Caco-2 (cell line): ENCODE data around the gene GGCX. TPM values are rescaled to one million over a fixed set of nuclear protein-coding genes. Genes with fewer than 3 reads are reported as not detected.

Experiments
- BruUV-seq: library from RNA; stranded (reverse); fragments of 400-500 nt; replicated peaks from 2 replicates; lab custom pipeline; 2021; lab: Mats Ljungman, UMichigan
- CTCF ChIA-PET: fragments of 300-600 bp; sonication (Branson Sonifier 250); formaldehyde crosslinking; loops from one replicate; lab custom pipeline; 2022; ENCODE audit warnings: antibody characterized with exemption; lab: Charles Lee
- POLR2A ChIA-PET: fragments of 300-600 bp; sonication (Branson Sonifier 250); formaldehyde crosslinking; loops from one replicate; lab custom pipeline; 2022; ENCODE audit warnings: antibody characterized with exemption; lab: Charles Lee
- DNase-seq, 2 experiments: peaks; one replicate each; pipeline versions ENCODE4 v3.0.0 to v3.0.0-alpha.2; 2020 to 2022
- H3K27me3 ChIP-seq: replicated peaks from 2 replicates; pipeline ENCODE4 v1.6.0; 2011; ENCODE audit warnings: low read length; ENCODE audit not compliant: control insufficient read depth, insufficient read depth
- H3K36me3 ChIP-seq: 2 replicates; pipeline ENCODE4 v1.5.1; 2011; ENCODE audit warnings: low read length; ENCODE audit not compliant: control insufficient read depth, insufficient read depth
- H3K4me1 ChIP-seq: fragments of 250-450 bp; sonication (Bioruptor Pico); 2 replicates; pipeline ENCODE4 v1.5.1; 2020; ENCODE audit warnings: mild to moderate bottlenecking
- H3K4me3 ChIP-seq: 2 replicates; pipeline ENCODE4 v1.5.1; 2011; ENCODE audit warnings: low read depth, mild to moderate bottlenecking, control low read depth, low read length
- H3K9me3 ChIP-seq: fragments of 250-450 bp; sonication (Bioruptor Pico); 2 replicates; pipeline ENCODE4 v1.5.1; 2020; ENCODE audit warnings: mild to moderate bottlenecking, moderate library complexity
- H3K27ac Mint-ChIP-seq: one replicate; pipeline ENCODE4 v1.8.0; 2022; ENCODE audit warnings: mixed read lengths; ENCODE audit not compliant: unreplicated experiment
- H3K27me3 Mint-ChIP-seq: one replicate; pipeline ENCODE4 v1.8.0; 2022; ENCODE audit warnings: mixed read lengths; ENCODE audit not compliant: insufficient read depth, unreplicated experiment
- H3K36me3 Mint-ChIP-seq: one replicate; pipeline ENCODE4 v1.8.0; 2022; ENCODE audit warnings: mild to moderate bottlenecking, mixed read lengths; ENCODE audit not compliant: insufficient read depth, unreplicated experiment
- H3K4me1 Mint-ChIP-seq: one replicate; pipeline ENCODE4 v1.8.0; 2022; ENCODE audit warnings: low read depth, mixed read lengths; ENCODE audit not compliant: unreplicated experiment
- H3K4me3 Mint-ChIP-seq: one replicate; pipeline ENCODE4 v1.8.0; 2022; ENCODE audit warnings: mild to moderate bottlenecking, moderate library complexity, mixed read lengths; ENCODE audit not compliant: unreplicated experiment
- H3K9me3 Mint-ChIP-seq: one replicate; pipeline ENCODE4 v1.8.0; 2022; ENCODE audit warnings: mixed read lengths; ENCODE audit not compliant: unreplicated experiment
- CTCF ChIP-seq, 2 experiments: fragments of 200-600 bp in 1 of 2; IDR thresholded peaks; 1 replicate in 1 of 2; 2 replicates in 1 of 2; pipeline versions ENCODE4 v1.5.1 to v1.8.0; 2011 to 2022; ENCODE audit warnings: antibody characterized with exemption in 1 of 2, control low read depth in 1 of 2, inconsistent platforms in 1 of 2, low read depth in 1 of 2, low read length in 1 of 2, mild to moderate bottlenecking in 1 of 2, moderate library complexity in 1 of 2; ENCODE audit not compliant: insufficient read depth in 1 of 2, severe bottlenecking in 1 of 2, unreplicated experiment in 1 of 2
- intact Hi-C: fragments of 100-400 bp; cut with micrococcal nuclease; formaldehyde crosslinking; loops from one replicate; pipeline ENCODE4 v1.10.0; 2022; ENCODE audit not compliant: unreplicated experiment
- total RNA-seq: library from RNA; stranded (reverse); gene quantifications from 2 replicates; pipeline ENCODE4 v1.2.3, GENCODE V29; 2022

Gene GGCX
- total RNA-seq, 1 experiment from 2014 or later, result 96.8 TPM

- no peak for DNase-seq
- H3K9me3 ChIP-seq, result no peaks in the 10 kb centered on the region
- POLR2A ChIA-PET, result no interaction called here
- no peak overlapping the region for H3K4me3 Mint-ChIP-seq
- no peak overlapping the region for H3K4me3 ChIP-seq
- CTCF ChIA-PET, result interaction anchor here (2.0 kb wide), 1 partner anchor 33 kb away, joined by 5 read pairs; the partner anchor contains the start of gene MAT2A
- peaks cover 7% of the 10 kb centered on the region for H3K9me3 Mint-ChIP-seq
- no TSS peak for BruUV-seq
- H3K36me3 ChIP-seq, result no peaks in the 10 kb centered on the region; the same call in 1 of the 2 replicates
- no peaks in the 10 kb centered on the region for H3K27me3 Mint-ChIP-seq
- no peak for TF ChIP-seq CTCF (IDR thresholded peaks at IDR 0.05; ENCODE audit: insufficient read depth in 1 of 2, low read depth in 1 of 2, low read length in 1 of 2, severe bottlenecking in 1 of 2, unreplicated experiment in 1 of 2)
- intact Hi-C loops, result no loop called here
- no peaks in the 10 kb centered on the region for H3K4me1 Mint-ChIP-seq
- no peaks in the 10 kb centered on the region for H3K36me3 Mint-ChIP-seq
- no peaks in the 10 kb centered on the region for H3K27me3 ChIP-seq
- H3K4me1 ChIP-seq, result peaks cover 8% of the 10 kb centered on the region; the same call in 1 of the 2 replicates
- H3K27ac Mint-ChIP-seq, result no peak overlapping the region
These were observed 55.6 kb downstream of the GGCX start for GRCh38 chr2:85505551-85506238.

GRCh38 chr2:85504778-85505261, 56.5 kb downstream of the GGCX start:
- ChIA-PET POLR2A (no interaction called here), CTCF (no interaction called here)
- no peak overlapping the region for H3K27ac Mint-ChIP-seq
- intact Hi-C loops, result no loop called here
- no peaks in the 10 kb centered on the region for H3K27me3 ChIP-seq
- no peak for DNase-seq
- no TSS peak for BruUV-seq
- H3K4me1 Mint-ChIP-seq, result no peaks in the 10 kb centered on the region
- H3K4me3 Mint-ChIP-seq, result no peak overlapping the region
- no peaks in the 10 kb centered on the region for H3K9me3 ChIP-seq
- H3K4me1 ChIP-seq, result peaks cover 12% of the 10 kb centered on the region; the same call in 1 of the 2 replicates
- TF ChIP-seq CTCF (IDR thresholded peaks at IDR 0.05; ENCODE audit: insufficient read depth in 1 of 2, low read depth in 1 of 2, low read length in 1 of 2, severe bottlenecking in 1 of 2, unreplicated experiment in 1 of 2), result no peak
- H3K4me3 ChIP-seq, result no peak overlapping the region
- H3K36me3 Mint-ChIP-seq, result no peaks in the 10 kb centered on the region
- no peaks in the 10 kb centered on the region for H3K27me3 Mint-ChIP-seq
- H3K36me3 ChIP-seq, result no peaks in the 10 kb centered on the region; the same call in 1 of the 2 replicates
- H3K9me3 Mint-ChIP-seq, result peaks cover 10% of the 10 kb centered on the region

GRCh38 chr2:85503851-85504777, 57.2 kb downstream of the GGCX start:
- no peaks in the 10 kb centered on the region for H3K36me3 Mint-ChIP-seq
- no peak for TF ChIP-seq CTCF (IDR thresholded peaks at IDR 0.05; ENCODE audit: insufficient read depth in 1 of 2, low read depth in 1 of 2, low read length in 1 of 2, severe bottlenecking in 1 of 2, unreplicated experiment in 1 of 2)
- H3K9me3 ChIP-seq, result no peaks in the 10 kb centered on the region
- ChIA-PET CTCF (no interaction called here), POLR2A (no interaction called here)
- H3K4me1 ChIP-seq, result peaks cover 12% of the 10 kb centered on the region; the same call in 1 of the 2 replicates
- DNase-seq, result no peak
- H3K27ac Mint-ChIP-seq, result no peak overlapping the region
- H3K27me3 ChIP-seq, result no peaks in the 10 kb centered on the region
- H3K27me3 Mint-ChIP-seq, result no peaks in the 10 kb centered on the region
- BruUV-seq, result no TSS peak
- H3K36me3 ChIP-seq, result no peaks in the 10 kb centered on the region; the same call in 1 of the 2 replicates
- no peak overlapping the region for H3K4me3 ChIP-seq
- intact Hi-C loops, result loop anchor here (1.0 kb wide), 1 partner anchor 83 kb away; no protein-coding TSS in a partner anchor
- H3K4me3 Mint-ChIP-seq, result no peak overlapping the region
- peaks cover 10% of the 10 kb centered on the region for H3K9me3 Mint-ChIP-seq
- no peaks in the 10 kb centered on the region for H3K4me1 Mint-ChIP-seq
